Psoas muscle (tissue), 8 donors: Measurements from ENCODE around the gene OBSCN. TPM values are rescaled to one million over a fixed set of nuclear protein-coding genes. Genes with fewer than 3 reads are reported as not detected.
A peak's percentile ranks its signal among the peaks of the same experiment; 100 is the strongest.

Experiments used
- ATAC-seq, 4 donors: fragments of 200-7000 bp; cut with Tn5 transposase; one replicate each; pipeline ENCODE4 v1.9.1; 2020; ENCODE audit warnings: moderate library complexity in 3 of 4, mild to moderate bottlenecking in 2 of 4
- DNase-seq, 2 donors: peaks; one replicate each; pipeline ENCODE4 v3.0.0-alpha.2; 2020
- H3K27ac ChIP-seq: fragments of 200-600 bp; one replicate; pipeline ENCODE4 v1.8.0; 2022
- H3K27me3 ChIP-seq, 3 donors: fragments of 200-600 bp in 1 of 3; one replicate each; pipeline versions ENCODE4 v1.6.1 to v1.8.0; 2013 to 2022; ENCODE audit warnings: low read length in 2 of 3, mild to moderate bottlenecking in 2 of 3, moderate library complexity in 1 of 3; ENCODE audit not compliant: insufficient read depth in 3 of 3
- H3K36me3 ChIP-seq, 2 donors: fragments of 200-600 bp in 1 of 2; one replicate each; pipeline versions ENCODE4 v1.6.1 to v1.8.0; 2013 to 2022; ENCODE audit warnings: low read depth in 1 of 2, mild to moderate bottlenecking in 1 of 2, moderate library complexity in 1 of 2; ENCODE audit not compliant: insufficient read depth in 1 of 2
- H3K4me1 ChIP-seq: fragments of 200-600 bp; one replicate; pipeline ENCODE4 v1.8.0; 2022
- H3K4me3 ChIP-seq: fragments of 200-600 bp; one replicate; pipeline ENCODE4 v1.8.0; 2022; ENCODE audit warnings: mild to moderate bottlenecking
- H3K9me3 ChIP-seq: fragments of 200-600 bp; one replicate; pipeline ENCODE4 v1.8.0; 2022
- CTCF ChIP-seq: fragments of 200-600 bp; IDR thresholded peaks from one replicate; pipeline ENCODE4 v1.8.0; 2022; ENCODE audit warnings: antibody characterized with exemption
- WGBS, 3 donors: extraction: QIAGEN DNeasy Blood & Tissue Kit; methylation state at CpG; one replicate each; pipeline versions ENCODE4 v1.1.6 to v1.1.7; 2013; 5-methylcytosine and 5-hydroxymethylcytosine counted together
- intact Hi-C, 2 donors: fragments of 100-400 bp; cut with DNase I; formaldehyde crosslinking; loops; one replicate each; pipeline versions ENCODE4 v1.11.0 to v1.14.2; 2022
- polyA plus RNA-seq, 3 donors: library from polyadenylated mRNA; stranded (reverse); fragments of 200-250 nt; gene quantifications; one replicate each; pipeline ENCODE4 v1.2.3, GENCODE V29; 2013
- total RNA-seq, 4 donors: library from RNA; stranded (reverse); fragmentation: NEBNext Ultra II Directional in 2 of 4; extraction: Animal tissue kit (Norgen Biotek cat#: 25700) in 2 of 4; gene quantifications; one replicate each; pipeline versions ENCODE4 v1.2.1 to v1.2.4, GENCODE V29; 2021 to 2023
- donor health status: healthy with polysubstance abuse.
- donor health status: DM: no; HTN: no; CAD: no; lungs with moderate emphysema.
- donor health status: Bipolar disorder and iron deficiency.
- donor health status: healthy.
- donor health status: DM: yes; HTN: yes; CAD: no.
- donor health status: DM: no; HTN: no; CAD: no.
- donor health status: DM: no; HTN: no; CAD: no.
- donor health status: DM: yes; HTN: yes; CAD: no.

Gene OBSCN
- total and polyA plus RNA-seq, 7 donors: 397 to 1,869 (median 1,061) TPM

- WGBS, 3 donors: 53 to 64% (median 64%) methylated on average over 18 to 21 of the region's 21 CpGs
- peak overlapping the region; percentile 9 for H3K27ac ChIP-seq
- H3K36me3 ChIP-seq: peaks cover 4 to 98% of the 10 kb centered on the region in 2 donors
- no peak for TF ChIP-seq CTCF
- no peaks in the 10 kb centered on the region for H3K27me3 ChIP-seq
- H3K4me1 ChIP-seq: no peaks in the 10 kb centered on the region
- DNase-seq: peak; percentile 31 to 62
- peak in 2 of 4 donors; percentile 3 to 9 for ATAC-seq
- intact Hi-C loops: no loop called here
- no peaks in the 10 kb centered on the region for H3K9me3 ChIP-seq
- no peak overlapping the region for H3K4me3 ChIP-seq
Observed at GRCh38 chr1:228338521-228339051, 130.7 kb downstream of the OBSCN start.

- no peaks in the 10 kb centered on the region for H3K27me3 ChIP-seq
- no peak for TF ChIP-seq CTCF
- H3K4me1 ChIP-seq: no peaks in the 10 kb centered on the region
- DNase-seq: no peak
- peaks cover 4 to 98% of the 10 kb centered on the region in 2 donors for H3K36me3 ChIP-seq
- no peak overlapping the region for H3K27ac ChIP-seq
- WGBS, 3 donors: 79 to 89% (median 80%) methylated on average over 9 of the region's 9 CpGs
- no peak overlapping the region for H3K4me3 ChIP-seq
- intact Hi-C loops: no loop called here
- no peaks in the 10 kb centered on the region for H3K9me3 ChIP-seq
- peak in 1 of 4 donors; percentile 0 for ATAC-seq
Observed at GRCh38 chr1:228339059-228339704, 131.3 kb downstream of the OBSCN start.

GRCh38 chr1:228339766-228340685 lies 132.2 kb downstream of the OBSCN start:
- H3K4me1 ChIP-seq: peaks cover 4% of the 10 kb centered on the region
- H3K27ac ChIP-seq: no peak overlapping the region
- no peak for ATAC-seq
- no peaks in the 10 kb centered on the region for H3K27me3 ChIP-seq
- H3K36me3 ChIP-seq: peaks cover 4 to 98% of the 10 kb centered on the region in 2 donors
- peak; percentile 9 to 54 for DNase-seq
- TF ChIP-seq CTCF: no peak
- WGBS, 3 donors: 82 to 88% (median 88%) methylated on average over 23 to 24 of the region's 24 CpGs
- intact Hi-C loops: no loop called here
- H3K9me3 ChIP-seq: no peaks in the 10 kb centered on the region
- H3K4me3 ChIP-seq: no peak overlapping the region

- DNase-seq: peak; percentile 15 to 67
- intact Hi-C loops: no loop called here
- no peak overlapping the region for H3K27ac ChIP-seq
- H3K27me3 ChIP-seq: no peaks in the 10 kb centered on the region
- no peak overlapping the region for H3K4me3 ChIP-seq
- ATAC-seq: peak in 1 of 4 donors; percentile 1
- WGBS, 3 donors: 70 to 80% (median 75%) methylated on average over 38 to 39 of the region's 39 CpGs
- H3K4me1 ChIP-seq: peaks cover 6% of the 10 kb centered on the region
- no peak for TF ChIP-seq CTCF
- H3K36me3 ChIP-seq: peaks cover 4 to 100% of the 10 kb centered on the region in 2 donors
- H3K9me3 ChIP-seq: no peaks in the 10 kb centered on the region
Observed at GRCh38 chr1:228340686-228341449, 133.0 kb downstream of the OBSCN start.
